ENCODE data around the gene HORMAD2. TPM values are rescaled to one million over a fixed set of nuclear protein-coding genes. Genes with fewer than 3 reads are reported as not detected.
"Not testable (repeated sequence)": the region's sequence is repeated elsewhere in the genome, so short reads cannot be mapped to it uniquely, and the experiment has no call there.

Gene HORMAD2
- total RNA-seq, 1 donor from 2014 or later = not detected

- Mint-ChIP-seq H3K9me3 (ENCODE audit: unreplicated experiment) (peaks cover 4% of the 10 kb centered on the region), H3K4me3 (ENCODE audit: unreplicated experiment) (no peak overlapping the region), H3K27me3 (ENCODE audit: unreplicated experiment) (no peaks in the 10 kb centered on the region), H3K36me3 (ENCODE audit: low read depth, unreplicated experiment) (peaks cover 7% of the 10 kb centered on the region), H3K27ac (ENCODE audit: unreplicated experiment) (no peak overlapping the region), H3K4me1 (ENCODE audit: unreplicated experiment) (no peaks in the 10 kb centered on the region)
- no peak for TF ChIP-seq CTCF (IDR thresholded peaks at IDR 0.05; ENCODE audit: unreplicated experiment)
- DNase-seq (ENCODE audit: low spot score) = no peak
Measured at GRCh38 chr22:30056015-30056414, 24.2 kb upstream of the HORMAD2 start.

GRCh38 chr22:30057375-30057774 is 22.9 kb upstream of the HORMAD2 start:
- DNase-seq (ENCODE audit: low spot score) = no peak
- no peak for TF ChIP-seq CTCF (IDR thresholded peaks at IDR 0.05; ENCODE audit: unreplicated experiment)
- no peak overlapping the region for H3K27ac Mint-ChIP-seq (ENCODE audit: unreplicated experiment)
- peaks cover 4% of the 10 kb centered on the region for H3K9me3 Mint-ChIP-seq (ENCODE audit: unreplicated experiment)
- no peak overlapping the region for H3K4me3 Mint-ChIP-seq (ENCODE audit: unreplicated experiment)
- no peaks in the 10 kb centered on the region for H3K4me1 Mint-ChIP-seq (ENCODE audit: unreplicated experiment)
- no peaks in the 10 kb centered on the region for H3K27me3 Mint-ChIP-seq (ENCODE audit: unreplicated experiment)
- H3K36me3 Mint-ChIP-seq (ENCODE audit: low read depth, unreplicated experiment) = peaks cover 7% of the 10 kb centered on the region

- H3K27ac Mint-ChIP-seq (ENCODE audit: unreplicated experiment); H3K4me3 Mint-ChIP-seq (ENCODE audit: unreplicated experiment); DNase-seq (ENCODE audit: low spot score); H3K36me3 Mint-ChIP-seq (ENCODE audit: low read depth, unreplicated experiment); H3K27me3 Mint-ChIP-seq (ENCODE audit: unreplicated experiment); H3K9me3 Mint-ChIP-seq (ENCODE audit: unreplicated experiment); H3K4me1 Mint-ChIP-seq (ENCODE audit: unreplicated experiment): not testable (repeated sequence)
Measured at GRCh38 chr22:30059346-30060020, 20.8 kb upstream of the HORMAD2 start.

GRCh38 chr22:30061094-30061493 is 19.2 kb upstream of the HORMAD2 start:
- H3K36me3 Mint-ChIP-seq (ENCODE audit: low read depth, unreplicated experiment); DNase-seq (ENCODE audit: low spot score); H3K27ac Mint-ChIP-seq (ENCODE audit: unreplicated experiment); H3K4me3 Mint-ChIP-seq (ENCODE audit: unreplicated experiment); H3K27me3 Mint-ChIP-seq (ENCODE audit: unreplicated experiment); H3K4me1 Mint-ChIP-seq (ENCODE audit: unreplicated experiment); H3K9me3 Mint-ChIP-seq (ENCODE audit: unreplicated experiment): not testable (repeated sequence)

GRCh38 chr22:30062259-30062658 is 18.0 kb upstream of the HORMAD2 start:
- peaks cover 4% of the 10 kb centered on the region for H3K36me3 Mint-ChIP-seq (ENCODE audit: low read depth, unreplicated experiment)
- TF ChIP-seq CTCF (IDR thresholded peaks at IDR 0.05; ENCODE audit: unreplicated experiment) = no peak
- no peak overlapping the region for H3K27ac Mint-ChIP-seq (ENCODE audit: unreplicated experiment)
- H3K9me3 Mint-ChIP-seq (ENCODE audit: unreplicated experiment) = peaks cover 4% of the 10 kb centered on the region
- no peaks in the 10 kb centered on the region for H3K4me1 Mint-ChIP-seq (ENCODE audit: unreplicated experiment)
- H3K27me3 Mint-ChIP-seq (ENCODE audit: unreplicated experiment) = no peaks in the 10 kb centered on the region
- no peak for DNase-seq (ENCODE audit: low spot score)
- H3K4me3 Mint-ChIP-seq (ENCODE audit: unreplicated experiment) = no peak overlapping the region

GRCh38 chr22:30062950-30063349 is 17.3 kb upstream of the HORMAD2 start:
- Mint-ChIP-seq H3K9me3 (ENCODE audit: unreplicated experiment) (peaks cover 4% of the 10 kb centered on the region), H3K36me3 (ENCODE audit: low read depth, unreplicated experiment) (peaks cover 4% of the 10 kb centered on the region), H3K4me1 (ENCODE audit: unreplicated experiment) (no peaks in the 10 kb centered on the region), H3K27me3 (ENCODE audit: unreplicated experiment) (peaks cover under 1% of the 10 kb centered on the region), H3K27ac (ENCODE audit: unreplicated experiment) (no peak overlapping the region), H3K4me3 (ENCODE audit: unreplicated experiment) (no peak overlapping the region)
- DNase-seq (ENCODE audit: low spot score) = no peak
- TF ChIP-seq CTCF (IDR thresholded peaks at IDR 0.05; ENCODE audit: unreplicated experiment) = no peak

Data from endothelial cell (in vitro differentiated cells).